Lower leg skin (tissue), 3 donors: Measurements from ENCODE around the gene MAP3K7.

Experiments used
- CTCF ChIP-seq, 3 donors: fragments of 450-650 bp; IDR thresholded peaks; one replicate each; pipeline ENCODE4 v1.5.1; 2016; ENCODE audit warnings: antibody characterized with exemption in 3 of 3, mild to moderate bottlenecking in 3 of 3, moderate library complexity in 2 of 3
- POLR2A ChIP-seq, 2 donors: fragments of 450-650 bp; IDR thresholded peaks; one replicate each; pipeline ENCODE4 v1.6.1; 2016 to 2017; ENCODE audit warnings: antibody characterized with exemption in 2 of 2, mild to moderate bottlenecking in 1 of 2, moderate library complexity in 1 of 2

GRCh38 chr6:90574610-90575009 lies 12.3 kb downstream of the MAP3K7 start:
- TF ChIP-seq CTCF (IDR thresholded peaks at IDR 0.05) = no peak
- TF ChIP-seq POLR2A (IDR thresholded peaks at IDR 0.05) = no peak
